GM12873 (cell line): Measurements from ENCODE around the gene PMFBP1.

Experiments
- CTCF ChIP-seq: IDR thresholded peaks from 2 replicates; pipeline ENCODE4 v1.5.1; 2012; ENCODE audit warnings: low read depth, mild to moderate bottlenecking, moderate library complexity, low read length, control low read depth; ENCODE audit not compliant: insufficient read depth; ENCODE audit errors: missing control alignments

Gene PMFBP1

GRCh38 chr16:72132726-72133125 is 39.2 kb downstream of the PMFBP1 start:
- TF ChIP-seq CTCF, result no peak

- TF ChIP-seq CTCF, result no peak
Measured at GRCh38 chr16:72131036-72131435, 40.9 kb downstream of the PMFBP1 start.

GRCh38 chr16:72129976-72130656 is 41.8 kb downstream of the PMFBP1 start:
- TF ChIP-seq CTCF, result no peak

GRCh38 chr16:72128701-72129100 is 43.3 kb downstream of the PMFBP1 start:
- no peak for TF ChIP-seq CTCF

GRCh38 chr16:72126429-72126765 is 45.6 kb downstream of the PMFBP1 start:
- TF ChIP-seq CTCF, result no peak

- no peak for TF ChIP-seq CTCF
Measured at GRCh38 chr16:72125635-72126428, 46.1 kb downstream of the PMFBP1 start.

GRCh38 chr16:72124761-72125634 is 47.0 kb downstream of the PMFBP1 start:
- peak; percentile 83 for TF ChIP-seq CTCF
